ENCODE results near the gene PTH1R.

DNA sequence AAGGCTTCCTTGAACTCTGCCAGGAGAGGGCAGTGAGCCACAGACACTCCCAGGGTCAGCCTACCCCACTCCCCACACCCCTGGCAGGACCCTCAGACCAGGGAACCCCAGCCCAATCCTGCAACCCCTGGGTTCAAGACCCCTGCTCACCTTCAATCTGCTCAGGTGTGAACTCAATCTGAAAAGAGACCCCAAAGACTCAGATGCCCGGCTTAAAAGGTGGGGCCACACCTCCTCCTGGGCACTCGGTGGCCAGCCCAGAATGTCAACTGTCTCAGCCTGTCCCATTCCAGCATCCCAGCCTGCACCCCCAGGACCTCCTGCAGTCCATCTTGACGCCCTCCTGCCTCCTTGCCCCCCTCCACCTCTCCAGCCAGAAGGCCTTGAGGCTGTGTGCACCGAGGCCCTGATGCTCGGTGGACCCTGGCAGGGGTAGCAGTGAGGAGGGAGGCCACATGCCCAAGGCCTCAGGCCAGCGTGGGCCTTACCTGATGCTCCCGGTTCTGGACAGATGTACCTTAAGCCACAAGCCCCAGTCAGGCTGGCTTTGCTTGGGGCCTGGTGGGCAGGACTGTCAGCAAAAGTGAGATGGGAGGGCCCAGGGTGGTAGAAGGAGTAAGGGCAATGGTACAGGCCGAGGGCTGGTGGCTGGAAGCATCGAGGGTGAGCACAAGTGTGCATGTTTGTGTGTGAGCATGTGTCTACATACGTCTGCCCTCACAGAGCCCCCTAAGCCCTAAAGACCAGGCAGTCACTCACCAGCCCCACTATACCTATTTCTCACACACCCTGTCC, 16.5 kb upstream of the PTH1R start:
- TF ChIP-seq POLR2AphosphoS5 (IDR thresholded peaks at IDR 0.05; ENCODE audit: low read depth, low read length): no peak
- no peak for TF ChIP-seq POLR2A (IDR thresholded peaks at IDR 0.05; ENCODE audit: low read depth, low read length)
- no peak for TF ChIP-seq TAF1 (IDR thresholded peaks at IDR 0.05; ENCODE audit: borderline replicate concordance, low read depth, low read length)

Measured in GM12892 (cell line).